DOHH2 (cell line): ENCODE data around the gene TNFRSF13B.

Experiments
- H3F3A ChIP-seq: fragments of 200-600 bp; sonication (generic), shearing (Covaris generic); 2 replicates; pipeline ENCODE4 v1.6.0; 2016; ENCODE audit warnings: antibody characterized with exemption, mild to moderate bottlenecking; ENCODE audit not compliant: control insufficient read depth, insufficient read depth
- H3K27ac ChIP-seq: fragments of 200-600 bp; sonication (generic); 2 replicates; pipeline ENCODE4 v1.5.1; 2014; ENCODE audit warnings: low read depth, mild to moderate bottlenecking, low read length, moderate library complexity
- H3K27me3 ChIP-seq: fragments of 200-600 bp; sonication (generic); 2 replicates; pipeline ENCODE4 v1.6.1; 2014; ENCODE audit warnings: mild to moderate bottlenecking, low read length, mixed read lengths; ENCODE audit not compliant: control insufficient read depth
- H3K36me3 ChIP-seq: fragments of 200-600 bp; sonication (generic); 2 replicates; pipeline ENCODE4 v1.6.1; 2014; ENCODE audit warnings: mild to moderate bottlenecking, low read length, moderate library complexity, mixed read lengths; ENCODE audit not compliant: control insufficient read depth
- H3K4me1 ChIP-seq: fragments of 200-600 bp; sonication (generic); 2 replicates; pipeline ENCODE4 v1.6.1; 2014; ENCODE audit warnings: mild to moderate bottlenecking, low read length, mixed read lengths; ENCODE audit not compliant: control insufficient read depth
- H3K4me2 ChIP-seq: fragments of 200-600 bp; sonication (generic); 2 replicates; pipeline ENCODE4 v1.6.0; 2014; ENCODE audit warnings: mild to moderate bottlenecking, low read length, moderate library complexity
- H3K4me3 ChIP-seq: fragments of 200-600 bp; sonication (generic); 2 replicates; pipeline ENCODE4 v1.5.1; 2014; ENCODE audit warnings: mild to moderate bottlenecking, low read length, mixed read lengths
- H3K79me2 ChIP-seq: fragments of 200-600 bp; sonication (generic); 2 replicates; pipeline ENCODE4 v1.6.1; 2014; ENCODE audit warnings: mild to moderate bottlenecking, low read length, mixed read lengths; ENCODE audit not compliant: control insufficient read depth
- H3K9me2 ChIP-seq: fragments of 200-600 bp; sonication (generic); replicated peaks from 2 replicates; pipeline ENCODE4 v1.6.1; 2014; ENCODE audit warnings: mild to moderate bottlenecking, low read length, mixed read lengths; ENCODE audit not compliant: control insufficient read depth
- H3K9me3 ChIP-seq: fragments of 200-600 bp; sonication (generic); 2 replicates; pipeline ENCODE4 v1.6.1; 2014; ENCODE audit warnings: antibody characterized with exemption, low read length, mixed read lengths; ENCODE audit not compliant: control insufficient read depth, insufficient read depth
- H4K20me1 ChIP-seq: fragments of 200-600 bp; sonication (generic); 2 replicates; pipeline ENCODE4 v1.6.0; 2014; ENCODE audit warnings: low read depth, mild to moderate bottlenecking, antibody characterized with exemption, low read length, moderate library complexity; ENCODE audit not compliant: control insufficient read depth, insufficient read depth
- CTCF ChIP-seq: fragments of 200-600 bp; sonication (generic); IDR thresholded peaks from one replicate; pipeline ENCODE4 v1.5.1; 2014; ENCODE audit warnings: antibody characterized with exemption, mild to moderate bottlenecking, low read depth, low read length; ENCODE audit not compliant: poor library complexity, severe bottlenecking
- EZH2phosphoT487 ChIP-seq: fragments of 200-600 bp; sonication (generic); IDR thresholded peaks from 2 replicates; pipeline ENCODE4 v1.6.1; 2017; ENCODE audit warnings: borderline replicate concordance, mild to moderate bottlenecking, antibody characterized with exemption, low read length, moderate library complexity, mixed read lengths

TNFRSF13B gene

GRCh38 chr17:16941072-16942036, 30.6 kb downstream of the TNFRSF13B start:
- Histone ChIP-seq H3K4me2 (no peak overlapping the region), H3K4me3 (no peak overlapping the region), H3K9me2 (no peaks in the 10 kb centered on the region), H3F3A (no peaks in the 10 kb centered on the region), H4K20me1 (no peaks in the 10 kb centered on the region), H3K9me3 (no peaks in the 10 kb centered on the region), H3K79me2 (no peaks in the 10 kb centered on the region), H3K27me3 (peaks cover 34% of the 10 kb centered on the region), H3K4me1 (peaks cover 19% of the 10 kb centered on the region), H3K27ac (no peak overlapping the region), H3K36me3 (no peaks in the 10 kb centered on the region)
- TF ChIP-seq EZH2phosphoT487 = no peak
- no peak for TF ChIP-seq CTCF

DNA sequence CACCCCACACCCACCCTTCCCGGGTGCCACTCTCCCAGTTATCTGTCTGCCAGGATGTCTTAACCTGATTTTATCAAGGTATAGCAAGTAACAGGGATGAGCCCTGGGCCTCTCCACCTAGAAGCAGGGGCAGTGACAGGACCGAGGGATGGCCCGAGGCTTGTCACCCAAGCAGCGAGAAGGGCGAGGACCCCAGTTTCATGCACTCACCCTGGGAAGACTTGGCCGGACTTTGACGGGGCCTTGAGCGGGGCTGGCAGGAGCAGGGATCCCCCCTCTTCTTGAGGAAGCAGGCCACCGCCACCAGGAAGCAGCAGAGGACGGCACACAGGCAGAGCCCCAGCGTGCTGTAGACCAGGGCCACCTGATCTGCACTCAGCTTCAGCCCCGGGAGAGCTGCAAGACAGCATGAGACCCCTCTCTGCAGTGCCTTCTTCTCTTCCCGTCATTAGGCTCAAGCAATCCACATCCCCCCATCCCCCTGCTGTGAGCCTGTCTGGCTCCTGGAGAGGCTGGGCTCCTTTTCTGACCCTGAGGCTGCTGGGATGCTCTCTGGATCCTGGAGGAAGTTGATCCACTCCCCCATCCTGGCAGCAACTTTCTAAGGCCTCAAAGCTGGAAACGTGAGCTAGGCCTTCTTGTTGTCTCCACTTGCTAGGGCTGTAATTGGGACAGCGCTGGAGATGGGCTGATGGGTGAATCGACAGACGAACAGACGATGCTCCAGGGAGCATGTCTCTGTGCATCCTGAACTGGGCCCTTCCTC, 31.6 kb downstream of the TNFRSF13B start:
- H3K36me3 ChIP-seq = no peaks in the 10 kb centered on the region
- TF ChIP-seq EZH2phosphoT487 = no peak
- no peak for TF ChIP-seq CTCF
- H3K4me1 ChIP-seq = peaks cover 9% of the 10 kb centered on the region
- no peaks in the 10 kb centered on the region for H4K20me1 ChIP-seq
- H3K9me2 ChIP-seq = no peaks in the 10 kb centered on the region
- H3K9me3 ChIP-seq = no peaks in the 10 kb centered on the region
- H3K4me3 ChIP-seq = no peak overlapping the region
- peaks cover 28% of the 10 kb centered on the region for H3K27me3 ChIP-seq
- no peaks in the 10 kb centered on the region for H3F3A ChIP-seq
- H3K79me2 ChIP-seq = no peaks in the 10 kb centered on the region
- no peak overlapping the region for H3K4me2 ChIP-seq
- no peak overlapping the region for H3K27ac ChIP-seq

- TF ChIP-seq EZH2phosphoT487 (no peak), CTCF (no peak)
- no peak overlapping the region for H3K4me3 ChIP-seq
- H3K36me3 ChIP-seq = no peaks in the 10 kb centered on the region
- no peaks in the 10 kb centered on the region for H3K79me2 ChIP-seq
- H3K9me2 ChIP-seq = no peaks in the 10 kb centered on the region
- H3K4me2 ChIP-seq = no peak overlapping the region
- H3K9me3 ChIP-seq = no peaks in the 10 kb centered on the region
- H3K4me1 ChIP-seq = 0 out of 2 replicates have a peak, but pooled peaks cover 3% of the 10 kb centered on the region
- H3K27ac ChIP-seq = no peak overlapping the region
- H3K27me3 ChIP-seq = peaks cover 22% of the 10 kb centered on the region
- no peaks in the 10 kb centered on the region for H4K20me1 ChIP-seq
- no peaks in the 10 kb centered on the region for H3F3A ChIP-seq
Measured at GRCh38 chr17:16939606-16940115, 32.3 kb downstream of the TNFRSF13B start.
